HepG2 (cell line): ENCODE results near the gene LOC128125822.

Experiments
- ATRX ChIP-seq: sonication (generic); formaldehyde crosslinking; IDR thresholded peaks from 2 replicates; pipeline ENCODE4 v1.4.0; 2020; ENCODE audit warnings: missing genetic modification reagents, borderline replicate concordance
- CENPX ChIP-seq: sonication (generic); formaldehyde crosslinking; IDR thresholded peaks from 2 replicates; pipeline ENCODE4 v1.9.0; 2021; ENCODE audit warnings: mild to moderate bottlenecking, missing genetic modification reagents, moderate library complexity
- EED ChIP-seq: sonication (generic); formaldehyde crosslinking; IDR thresholded peaks from 2 replicates; pipeline ENCODE4 v1.5.0; 2020; ENCODE audit warnings: mild to moderate bottlenecking, missing genetic modification reagents
- GFI1 ChIP-seq: sonication (generic); formaldehyde crosslinking; IDR thresholded peaks from 2 replicates; pipeline ENCODE4 v1.5.0; 2020; ENCODE audit warnings: missing genetic modification reagents, mild to moderate bottlenecking, borderline replicate concordance
- GTF2F1 ChIP-seq: fragments of 150-350 bp; IDR thresholded peaks from 2 replicates; pipeline ENCODE4 v1.6.1; 2014; ENCODE audit warnings: low read length
- HNRNPL ChIP-seq: fragments of 200-400 bp; formaldehyde crosslinking; IDR thresholded peaks from 2 replicates; pipeline ENCODE4 v1.6.1; 2017; ENCODE audit warnings: mild to moderate bottlenecking, low read depth, low read length
- HOXA9 ChIP-seq: sonication (generic); formaldehyde crosslinking; IDR thresholded peaks from 2 replicates; pipeline ENCODE4 v1.8.1; 2022; ENCODE audit warnings: missing genetic modification reagents, mild to moderate bottlenecking, moderate library complexity, borderline replicate concordance
- NONO ChIP-seq, 2 experiments: fragments of 450-650 bp in 1 of 2; sonication (generic) in 1 of 2; formaldehyde crosslinking in 1 of 2; IDR thresholded peaks in 1 of 2; conservative IDR thresholded peaks in 1 of 2; 2 replicates each; pipeline versions ENCODE4 v1.6.1 to v1.8.0; 2017 to 2022; ENCODE audit warnings: mild to moderate bottlenecking in 1 of 2, missing genetic modification reagents in 1 of 2, moderate library complexity in 1 of 2
- SALL1 ChIP-seq: sonication (generic); formaldehyde crosslinking; IDR thresholded peaks from 2 replicates; pipeline ENCODE4 v1.8.0; 2022; ENCODE audit warnings: mild to moderate bottlenecking, missing genetic modification reagents
- SP1 ChIP-seq, 2 experiments: fragments of 450-650 bp in 1 of 2; sonication (generic) in 1 of 2; formaldehyde crosslinking in 1 of 2; IDR thresholded peaks; 2 replicates each; pipeline versions ENCODE4 v1.4.0 to v1.6.1; 2016 to 2020; ENCODE audit warnings: missing genetic modification reagents in 1 of 2
- ZBTB25 ChIP-seq: IDR thresholded peaks from 2 replicates; pipeline ENCODE4 v1.6.1; 2018; ENCODE audit warnings: missing genetic modification reagents
- ZNF24 ChIP-seq: fragments of 450-650 bp; IDR thresholded peaks from 2 replicates; pipeline ENCODE4 v1.6.1; 2017; ENCODE audit warnings: antibody characterized with exemption, mild to moderate bottlenecking
- ZNF282 ChIP-seq: fragments of 450-650 bp; IDR thresholded peaks from 2 replicates; pipeline ENCODE4 v1.6.1; 2018; ENCODE audit not compliant: partially characterized antibody
- ZNF510 ChIP-seq: sonication (generic); formaldehyde crosslinking; IDR thresholded peaks from 2 replicates; pipeline ENCODE4 v1.4.0; 2020; ENCODE audit warnings: low read depth, mild to moderate bottlenecking, missing genetic modification reagents
- ZNF713 ChIP-seq: sonication (generic); formaldehyde crosslinking; IDR thresholded peaks from 2 replicates; pipeline ENCODE4 v1.4.0; 2020; ENCODE audit warnings: mild to moderate bottlenecking, missing genetic modification reagents
- ZNF724P ChIP-seq: sonication (generic); formaldehyde crosslinking; IDR thresholded peaks from 2 replicates; pipeline ENCODE4 v1.8.0; 2022; ENCODE audit warnings: missing genetic modification reagents, borderline replicate concordance
- TF ChIP-seq, protein P1 (sequence below): sonication (generic); formaldehyde crosslinking; conservative IDR thresholded peaks from 2 replicates; pipeline ENCODE4 v1.4.0; 2020; ENCODE audit warnings: mild to moderate bottlenecking, missing genetic modification reagents, moderate library complexity
- TF ChIP-seq, protein P2 (sequence below): sonication (generic); formaldehyde crosslinking; IDR thresholded peaks from 2 replicates; pipeline ENCODE4 v1.5.1; 2020; ENCODE audit warnings: mild to moderate bottlenecking, missing genetic modification reagents, borderline replicate concordance

LOC128125822 gene

DNA sequence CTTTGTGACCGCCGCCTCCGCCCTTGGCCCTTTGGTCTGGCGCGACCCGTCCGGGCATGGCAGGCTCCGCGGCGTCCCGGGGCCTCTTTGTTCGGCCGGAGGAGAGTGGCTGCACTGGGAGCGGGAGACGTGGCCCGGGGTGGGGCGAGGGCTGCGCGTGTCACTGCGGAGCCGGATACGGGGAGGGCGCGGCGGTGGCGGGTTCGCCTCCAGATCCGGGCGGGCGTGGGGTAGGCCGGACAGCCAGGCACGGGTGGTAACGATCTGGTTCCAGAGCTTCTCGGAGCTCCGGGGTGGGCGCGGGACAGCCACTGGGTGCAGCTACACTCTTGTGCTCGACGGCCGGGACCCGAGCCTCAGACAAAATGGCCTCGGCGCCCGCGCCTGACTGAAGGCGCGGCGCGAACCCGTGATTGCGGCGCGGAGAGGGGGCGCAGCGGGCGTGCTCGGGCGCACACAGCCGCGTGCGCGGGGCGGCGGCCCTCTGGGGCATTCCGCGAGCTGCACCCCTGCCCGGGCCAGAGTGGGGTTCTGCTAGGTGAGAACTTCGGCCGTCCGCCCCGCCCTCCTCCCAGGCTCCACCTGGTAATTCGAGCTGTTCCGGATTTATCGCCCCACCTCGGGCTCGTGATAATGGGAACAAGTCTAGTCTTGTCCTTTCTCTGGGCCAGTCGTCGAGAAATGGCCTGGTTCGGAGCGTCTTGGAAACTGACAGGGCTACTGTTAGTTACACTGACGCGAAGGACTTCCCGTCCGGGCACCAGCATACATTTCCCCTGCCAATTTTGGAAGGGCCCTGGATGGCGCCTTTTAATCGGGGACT, 1.0 kb downstream of the LOC128125822 start (continued):
- no peak for TF ChIP-seq ZNF282
- no peak; the same call in 1 of the 2 replicates for TF ChIP-seq HOXA9 (CRISPR knock-in tag)
- no peak for TF ChIP-seq ATRX (CRISPR knock-in tag)
- peak; percentile 68 for TF ChIP-seq GFI1 (CRISPR knock-in tag)
- TF ChIP-seq GTF2F1: no peak
- peak; percentile 91 for TF ChIP-seq SALL1 (CRISPR knock-in tag)
- no peak for TF ChIP-seq CENPX (CRISPR knock-in tag)
- TF ChIP-seq ZNF713 (CRISPR knock-in tag): no peak
- no peak for TF ChIP-seq EED
- no peak for TF ChIP-seq ZNF510 (CRISPR knock-in tag)
- TF ChIP-seq NONO (IDR thresholded peaks at IDR 0.05): no peak
- no peak; the same call in 1 of the 2 replicates for TF ChIP-seq NONO (CRISPR knock-in tag; conservative IDR thresholded peaks at IDR 0.05)
- TF ChIP-seq ZBTB25 (CRISPR knock-in tag): no peak; the same call in 1 of the 2 replicates
- TF ChIP-seq, protein P1, sequence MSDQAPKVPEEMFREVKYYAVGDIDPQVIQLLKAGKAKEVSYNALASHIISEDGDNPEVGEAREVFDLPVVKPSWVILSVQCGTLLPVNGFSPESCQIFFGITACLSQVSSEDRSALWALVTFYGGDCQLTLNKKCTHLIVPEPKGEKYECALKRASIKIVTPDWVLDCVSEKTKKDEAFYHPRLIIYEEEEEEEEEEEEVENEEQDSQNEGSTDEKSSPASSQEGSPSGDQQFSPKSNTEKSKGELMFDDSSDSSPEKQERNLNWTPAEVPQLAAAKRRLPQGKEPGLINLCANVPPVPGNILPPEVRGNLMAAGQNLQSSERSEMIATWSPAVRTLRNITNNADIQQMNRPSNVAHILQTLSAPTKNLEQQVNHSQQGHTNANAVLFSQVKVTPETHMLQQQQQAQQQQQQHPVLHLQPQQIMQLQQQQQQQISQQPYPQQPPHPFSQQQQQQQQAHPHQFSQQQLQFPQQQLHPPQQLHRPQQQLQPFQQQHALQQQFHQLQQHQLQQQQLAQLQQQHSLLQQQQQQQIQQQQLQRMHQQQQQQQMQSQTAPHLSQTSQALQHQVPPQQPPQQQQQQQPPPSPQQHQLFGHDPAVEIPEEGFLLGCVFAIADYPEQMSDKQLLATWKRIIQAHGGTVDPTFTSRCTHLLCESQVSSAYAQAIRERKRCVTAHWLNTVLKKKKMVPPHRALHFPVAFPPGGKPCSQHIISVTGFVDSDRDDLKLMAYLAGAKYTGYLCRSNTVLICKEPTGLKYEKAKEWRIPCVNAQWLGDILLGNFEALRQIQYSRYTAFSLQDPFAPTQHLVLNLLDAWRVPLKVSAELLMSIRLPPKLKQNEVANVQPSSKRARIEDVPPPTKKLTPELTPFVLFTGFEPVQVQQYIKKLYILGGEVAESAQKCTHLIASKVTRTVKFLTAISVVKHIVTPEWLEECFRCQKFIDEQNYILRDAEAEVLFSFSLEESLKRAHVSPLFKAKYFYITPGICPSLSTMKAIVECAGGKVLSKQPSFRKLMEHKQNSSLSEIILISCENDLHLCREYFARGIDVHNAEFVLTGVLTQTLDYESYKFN: peak; percentile 54
- TF ChIP-seq HNRNPL: peak; percentile 90
- TF ChIP-seq SP1 (IDR thresholded peaks at IDR 0.05): no peak
- peak; percentile 55 for TF ChIP-seq SP1 (CRISPR knock-in tag; IDR thresholded peaks at IDR 0.05)
- no peak for TF ChIP-seq ZNF24
- no peak; the same call in 1 of the 2 replicates for TF ChIP-seq ZNF724P
- TF ChIP-seq, protein P2, sequence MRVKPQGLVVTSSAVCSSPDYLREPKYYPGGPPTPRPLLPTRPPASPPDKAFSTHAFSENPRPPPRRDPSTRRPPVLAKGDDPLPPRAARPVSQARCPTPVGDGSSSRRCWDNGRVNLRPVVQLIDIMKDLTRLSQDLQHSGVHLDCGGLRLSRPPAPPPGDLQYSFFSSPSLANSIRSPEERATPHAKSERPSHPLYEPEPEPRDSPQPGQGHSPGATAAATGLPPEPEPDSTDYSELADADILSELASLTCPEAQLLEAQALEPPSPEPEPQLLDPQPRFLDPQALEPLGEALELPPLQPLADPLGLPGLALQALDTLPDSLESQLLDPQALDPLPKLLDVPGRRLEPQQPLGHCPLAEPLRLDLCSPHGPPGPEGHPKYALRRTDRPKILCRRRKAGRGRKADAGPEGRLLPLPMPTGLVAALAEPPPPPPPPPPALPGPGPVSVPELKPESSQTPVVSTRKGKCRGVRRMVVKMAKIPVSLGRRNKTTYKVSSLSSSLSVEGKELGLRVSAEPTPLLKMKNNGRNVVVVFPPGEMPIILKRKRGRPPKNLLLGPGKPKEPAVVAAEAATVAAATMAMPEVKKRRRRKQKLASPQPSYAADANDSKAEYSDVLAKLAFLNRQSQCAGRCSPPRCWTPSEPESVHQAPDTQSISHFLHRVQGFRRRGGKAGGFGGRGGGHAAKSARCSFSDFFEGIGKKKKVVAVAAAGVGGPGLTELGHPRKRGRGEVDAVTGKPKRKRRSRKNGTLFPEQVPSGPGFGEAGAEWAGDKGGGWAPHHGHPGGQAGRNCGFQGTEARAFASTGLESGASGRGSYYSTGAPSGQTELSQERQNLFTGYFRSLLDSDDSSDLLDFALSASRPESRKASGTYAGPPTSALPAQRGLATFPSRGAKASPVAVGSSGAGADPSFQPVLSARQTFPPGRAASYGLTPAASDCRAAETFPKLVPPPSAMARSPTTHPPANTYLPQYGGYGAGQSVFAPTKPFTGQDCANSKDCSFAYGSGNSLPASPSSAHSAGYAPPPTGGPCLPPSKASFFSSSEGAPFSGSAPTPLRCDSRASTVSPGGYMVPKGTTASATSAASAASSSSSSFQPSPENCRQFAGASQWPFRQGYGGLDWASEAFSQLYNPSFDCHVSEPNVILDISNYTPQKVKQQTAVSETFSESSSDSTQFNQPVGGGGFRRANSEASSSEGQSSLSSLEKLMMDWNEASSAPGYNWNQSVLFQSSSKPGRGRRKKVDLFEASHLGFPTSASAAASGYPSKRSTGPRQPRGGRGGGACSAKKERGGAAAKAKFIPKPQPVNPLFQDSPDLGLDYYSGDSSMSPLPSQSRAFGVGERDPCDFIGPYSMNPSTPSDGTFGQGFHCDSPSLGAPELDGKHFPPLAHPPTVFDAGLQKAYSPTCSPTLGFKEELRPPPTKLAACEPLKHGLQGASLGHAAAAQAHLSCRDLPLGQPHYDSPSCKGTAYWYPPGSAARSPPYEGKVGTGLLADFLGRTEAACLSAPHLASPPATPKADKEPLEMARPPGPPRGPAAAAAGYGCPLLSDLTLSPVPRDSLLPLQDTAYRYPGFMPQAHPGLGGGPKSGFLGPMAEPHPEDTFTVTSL: peak; percentile 35
